Gastroesophageal sphincter (tissue), 3 donors: ENCODE results near the gene SLC2A14.
"Not testable (repeated sequence)": the region's sequence is repeated elsewhere in the genome, so short reads cannot be mapped to it uniquely, and the experiment has no call there.

Source experiments
- POLR2A ChIP-seq, 2 donors: fragments of 450-650 bp; IDR thresholded peaks; one replicate each; pipeline ENCODE4 v1.6.1; 2017; ENCODE audit warnings: antibody characterized with exemption in 2 of 2, mild to moderate bottlenecking in 2 of 2, moderate library complexity in 1 of 2
- TF ChIP-seq, protein P1 (sequence below), 4 experiments: fragments of 200-600 bp in 2 of 4; fragments of 450-650 bp in 2 of 4; sonication (generic) in 1 of 4; IDR thresholded peaks; one replicate each; pipeline ENCODE4 v1.5.1; 2017 to 2019; ENCODE audit warnings: antibody characterized with exemption in 4 of 4, mild to moderate bottlenecking in 2 of 4, moderate library complexity in 2 of 4

DNA sequence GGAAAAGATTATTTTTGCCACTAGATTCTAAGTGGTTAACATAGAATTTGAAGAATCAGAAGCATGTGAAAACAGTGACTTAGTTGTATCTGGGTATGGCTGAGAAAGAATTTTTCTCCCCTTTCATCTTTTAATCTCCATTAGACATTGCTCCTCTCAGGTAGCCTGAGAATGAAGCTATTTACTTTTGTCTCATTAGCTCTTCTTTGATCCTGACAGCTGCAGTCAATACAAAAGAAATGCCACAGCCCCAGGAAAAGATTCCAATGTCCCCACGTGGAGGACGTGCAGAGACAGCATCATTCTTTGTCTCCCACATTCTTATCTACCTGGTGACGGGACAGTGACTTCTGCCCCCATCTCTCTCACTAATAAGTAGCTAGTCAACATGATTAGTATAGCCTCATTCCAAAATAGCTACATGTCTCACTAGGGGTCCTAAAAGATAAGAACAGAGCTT lies 21.1 kb downstream of the SLC2A14 start:
- TF ChIP-seq, protein P1, sequence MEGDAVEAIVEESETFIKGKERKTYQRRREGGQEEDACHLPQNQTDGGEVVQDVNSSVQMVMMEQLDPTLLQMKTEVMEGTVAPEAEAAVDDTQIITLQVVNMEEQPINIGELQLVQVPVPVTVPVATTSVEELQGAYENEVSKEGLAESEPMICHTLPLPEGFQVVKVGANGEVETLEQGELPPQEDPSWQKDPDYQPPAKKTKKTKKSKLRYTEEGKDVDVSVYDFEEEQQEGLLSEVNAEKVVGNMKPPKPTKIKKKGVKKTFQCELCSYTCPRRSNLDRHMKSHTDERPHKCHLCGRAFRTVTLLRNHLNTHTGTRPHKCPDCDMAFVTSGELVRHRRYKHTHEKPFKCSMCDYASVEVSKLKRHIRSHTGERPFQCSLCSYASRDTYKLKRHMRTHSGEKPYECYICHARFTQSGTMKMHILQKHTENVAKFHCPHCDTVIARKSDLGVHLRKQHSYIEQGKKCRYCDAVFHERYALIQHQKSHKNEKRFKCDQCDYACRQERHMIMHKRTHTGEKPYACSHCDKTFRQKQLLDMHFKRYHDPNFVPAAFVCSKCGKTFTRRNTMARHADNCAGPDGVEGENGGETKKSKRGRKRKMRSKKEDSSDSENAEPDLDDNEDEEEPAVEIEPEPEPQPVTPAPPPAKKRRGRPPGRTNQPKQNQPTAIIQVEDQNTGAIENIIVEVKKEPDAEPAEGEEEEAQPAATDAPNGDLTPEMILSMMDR (IDR thresholded peaks at IDR 0.05), result not testable (repeated sequence)
- not testable (repeated sequence) for TF ChIP-seq POLR2A (IDR thresholded peaks at IDR 0.05)
